WTC11 (cell line): ENCODE measurements around the gene KLHL29.

ENCODE experiments used
- ATF2 ChIP-seq: sonication (generic); formaldehyde crosslinking; IDR thresholded peaks from 2 replicates; pipeline ENCODE4 v1.8.1; 2022; ENCODE audit warnings: low read depth, missing genetic modification reagents, borderline replicate concordance
- ATF3 ChIP-seq: sonication (generic); formaldehyde crosslinking; conservative IDR thresholded peaks from 2 replicates; pipeline ENCODE4 v1.8.1; 2022; ENCODE audit warnings: mild to moderate bottlenecking, missing genetic modification reagents
- ELF4 ChIP-seq: sonication (generic); formaldehyde crosslinking; IDR thresholded peaks from 2 replicates; pipeline ENCODE4 v1.8.1; 2022; ENCODE audit warnings: low read depth, mild to moderate bottlenecking, moderate library complexity, missing genetic modification reagents
- FOXJ3 ChIP-seq: sonication (generic); formaldehyde crosslinking; IDR thresholded peaks from 2 replicates; pipeline ENCODE4 v1.9.0; 2021; ENCODE audit warnings: missing genetic modification reagents, mild to moderate bottlenecking, borderline replicate concordance
- NR3C1 ChIP-seq: sonication (generic); formaldehyde crosslinking; conservative IDR thresholded peaks from 2 replicates; pipeline ENCODE4 v1.8.1; 2023; ENCODE audit warnings: low read depth, mild to moderate bottlenecking, missing genetic modification reagents
- RELA ChIP-seq: sonication (generic); formaldehyde crosslinking; IDR thresholded peaks from 2 replicates; pipeline ENCODE4 v1.8.1; 2022; ENCODE audit warnings: missing genetic modification reagents, mild to moderate bottlenecking, borderline replicate concordance
- TCF7 ChIP-seq: sonication (generic); formaldehyde crosslinking; IDR thresholded peaks from 2 replicates; pipeline ENCODE4 v1.8.0; 2022; ENCODE audit warnings: mild to moderate bottlenecking, low read depth, missing genetic modification reagents, moderate library complexity
- ZBTB21 ChIP-seq: sonication (generic); formaldehyde crosslinking; IDR thresholded peaks from 2 replicates; pipeline ENCODE4 v1.8.1; 2023; ENCODE audit warnings: mild to moderate bottlenecking, missing genetic modification reagents, borderline replicate concordance
- ZNF423 ChIP-seq: fragments of 250-450 bp; sonication (Bioruptor Pico); IDR thresholded peaks from 2 replicates; pipeline ENCODE4 v2.1.2; 2022; ENCODE audit warnings: mild to moderate bottlenecking, moderate library complexity
- ZNF512 ChIP-seq: sonication (generic); formaldehyde crosslinking; IDR thresholded peaks from 2 replicates; pipeline ENCODE4 v1.8.1; 2022; ENCODE audit warnings: missing genetic modification reagents, borderline replicate concordance
- TF ChIP-seq, protein P1 (sequence below): fragments of 200-600 bp; IDR thresholded peaks from 2 replicates; pipeline ENCODE4 v1.8.0; 2022; ENCODE audit warnings: antibody characterized with exemption
- TF ChIP-seq, protein P2 (sequence below): sonication (generic); formaldehyde crosslinking; IDR thresholded peaks from 2 replicates; pipeline ENCODE4 v1.8.0; 2022; ENCODE audit warnings: mild to moderate bottlenecking, missing genetic modification reagents

- TF ChIP-seq TCF7 (CRISPR knock-in tag) (no peak), RELA (CRISPR knock-in tag) (no peak), ZNF423 (no peak), ZNF512 (no peak), ELF4 (no peak), ZBTB21 (CRISPR knock-in tag) (no peak), FOXJ3 (CRISPR knock-in tag) (no peak), ATF3 (CRISPR knock-in tag) (no peak), ATF2 (CRISPR knock-in tag) (no peak), NR3C1 (CRISPR knock-in tag) (no peak)
- TF ChIP-seq, protein P1, sequence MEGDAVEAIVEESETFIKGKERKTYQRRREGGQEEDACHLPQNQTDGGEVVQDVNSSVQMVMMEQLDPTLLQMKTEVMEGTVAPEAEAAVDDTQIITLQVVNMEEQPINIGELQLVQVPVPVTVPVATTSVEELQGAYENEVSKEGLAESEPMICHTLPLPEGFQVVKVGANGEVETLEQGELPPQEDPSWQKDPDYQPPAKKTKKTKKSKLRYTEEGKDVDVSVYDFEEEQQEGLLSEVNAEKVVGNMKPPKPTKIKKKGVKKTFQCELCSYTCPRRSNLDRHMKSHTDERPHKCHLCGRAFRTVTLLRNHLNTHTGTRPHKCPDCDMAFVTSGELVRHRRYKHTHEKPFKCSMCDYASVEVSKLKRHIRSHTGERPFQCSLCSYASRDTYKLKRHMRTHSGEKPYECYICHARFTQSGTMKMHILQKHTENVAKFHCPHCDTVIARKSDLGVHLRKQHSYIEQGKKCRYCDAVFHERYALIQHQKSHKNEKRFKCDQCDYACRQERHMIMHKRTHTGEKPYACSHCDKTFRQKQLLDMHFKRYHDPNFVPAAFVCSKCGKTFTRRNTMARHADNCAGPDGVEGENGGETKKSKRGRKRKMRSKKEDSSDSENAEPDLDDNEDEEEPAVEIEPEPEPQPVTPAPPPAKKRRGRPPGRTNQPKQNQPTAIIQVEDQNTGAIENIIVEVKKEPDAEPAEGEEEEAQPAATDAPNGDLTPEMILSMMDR, result no peak
- TF ChIP-seq, protein P2, sequence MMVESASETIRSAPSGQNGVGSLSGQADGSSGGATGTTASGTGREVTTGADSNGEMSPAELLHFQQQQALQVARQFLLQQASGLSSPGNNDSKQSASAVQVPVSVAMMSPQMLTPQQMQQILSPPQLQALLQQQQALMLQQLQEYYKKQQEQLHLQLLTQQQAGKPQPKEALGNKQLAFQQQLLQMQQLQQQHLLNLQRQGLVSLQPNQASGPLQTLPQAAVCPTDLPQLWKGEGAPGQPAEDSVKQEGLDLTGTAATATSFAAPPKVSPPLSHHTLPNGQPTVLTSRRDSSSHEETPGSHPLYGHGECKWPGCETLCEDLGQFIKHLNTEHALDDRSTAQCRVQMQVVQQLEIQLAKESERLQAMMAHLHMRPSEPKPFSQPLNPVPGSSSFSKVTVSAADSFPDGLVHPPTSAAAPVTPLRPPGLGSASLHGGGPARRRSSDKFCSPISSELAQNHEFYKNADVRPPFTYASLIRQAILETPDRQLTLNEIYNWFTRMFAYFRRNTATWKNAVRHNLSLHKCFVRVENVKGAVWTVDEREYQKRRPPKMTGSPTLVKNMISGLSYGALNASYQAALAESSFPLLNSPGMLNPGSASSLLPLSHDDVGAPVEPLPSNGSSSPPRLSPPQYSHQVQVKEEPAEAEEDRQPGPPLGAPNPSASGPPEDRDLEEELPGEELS (CRISPR knock-in tag), result no peak
Measured at GRCh38 chr2:23693606-23693951, 308.6 kb downstream of the KLHL29 start.
